Activated CD8-positive, alpha-beta memory T cell treated with anti-CD3 and anti-CD28 coated beads, Interleukin-2, amount 10 ng/mL, durations not matched to agents 7 days and 5 days (primary cell): ENCODE results near the gene HMBS. TPM values are rescaled to one million over a fixed set of nuclear protein-coding genes. Genes with fewer than 3 reads are reported as not detected.

ENCODE experiments used
- ATAC-seq: fragments of 150-1000 bp; cut with Tn5 transposase; one replicate; pipeline ENCODE4 v1.10.0; 2021; ENCODE audit warnings: moderate library complexity
- CTCF ChIA-PET: fragments of 350-600 bp; sonication (Branson Sonifier 250); formaldehyde crosslinking; loops from one replicate; lab custom pipeline; 2021; ENCODE audit warnings: antibody characterized with exemption; lab: Charles Lee
- DNase-seq: peaks from one replicate; pipeline ENCODE4 v3.0.0-alpha.2; 2020
- H3K27ac Mint-ChIP-seq: one replicate; pipeline ENCODE4 v1.8.0; 2021; ENCODE audit warnings: mild to moderate bottlenecking, mixed read lengths
- H3K27me3 Mint-ChIP-seq: one replicate; pipeline ENCODE4 v1.8.0; 2021; ENCODE audit warnings: mixed read lengths
- H3K36me3 Mint-ChIP-seq: one replicate; pipeline ENCODE4 v1.8.0; 2021; ENCODE audit warnings: mild to moderate bottlenecking, mixed read lengths
- H3K4me1 Mint-ChIP-seq: one replicate; pipeline ENCODE4 v1.8.0; 2021; ENCODE audit warnings: mixed read lengths
- H3K4me3 Mint-ChIP-seq: one replicate; pipeline ENCODE4 v1.8.0; 2021; ENCODE audit warnings: mild to moderate bottlenecking, moderate library complexity, mixed read lengths
- H3K9me3 Mint-ChIP-seq: one replicate; pipeline ENCODE4 v1.8.0; 2022; ENCODE audit warnings: low read depth, mixed read lengths
- total RNA-seq, 2 experiments: library from RNA; stranded (reverse); gene quantifications; one replicate each; pipeline ENCODE4 v1.2.3, GENCODE V29; 2021

The HMBS gene
- total RNA-seq, 2 experiments from 2014 or later = 26.6 to 36.7 TPM

DNA sequence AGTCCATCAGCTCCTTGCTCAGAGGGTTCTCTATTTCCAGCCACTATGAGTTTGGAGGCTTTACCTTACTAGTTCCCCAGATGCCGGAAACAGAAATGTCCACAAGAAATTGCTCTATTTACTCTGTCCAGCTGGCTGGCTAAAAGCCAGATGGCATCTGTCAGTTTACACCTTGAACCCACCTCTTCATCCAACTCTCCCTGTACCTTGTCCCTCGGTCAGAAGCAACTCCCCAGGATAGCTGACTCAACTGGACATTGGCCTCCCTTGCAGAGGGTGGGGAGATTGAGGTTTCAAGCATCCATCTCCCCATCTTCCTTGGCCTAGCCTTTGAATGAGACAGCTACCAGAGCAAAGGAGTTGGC is 24.2 kb downstream of the HMBS start:
- no peaks in the 10 kb centered on the region for H3K27me3 Mint-ChIP-seq
- H3K4me1 Mint-ChIP-seq = peaks cover 39% of the 10 kb centered on the region
- H3K36me3 Mint-ChIP-seq = peaks cover 24% of the 10 kb centered on the region
- CTCF ChIA-PET = interaction anchor here (0.5 to 1.5 kb wide), 13 partner anchors 9 to 273 kb away, joined by 3 to 7 read pairs (median 3); partner anchors contain the start of genes HINFP, NLRX1, USP2 and VPS11
- H3K9me3 Mint-ChIP-seq = no peaks in the 10 kb centered on the region
- H3K4me3 Mint-ChIP-seq = peak overlapping the region; percentile 80
- H3K27ac Mint-ChIP-seq = peak overlapping the region; percentile 70
- ATAC-seq (no peak), DNase-seq (no peak)

GRCh38 chr11:119109843-119110242 is 25.2 kb downstream of the HMBS start:
- H3K27ac Mint-ChIP-seq = peak overlapping the region; percentile 52
- CTCF ChIA-PET = interaction anchor here (0.8 to 1.5 kb wide), 6 partner anchors 10 to 214 kb away, joined by 3 to 7 read pairs (median 4); partner anchors contain the start of genes NLRX1 and VPS11
- no peak for DNase-seq
- peaks cover 30% of the 10 kb centered on the region for H3K36me3 Mint-ChIP-seq
- no peaks in the 10 kb centered on the region for H3K27me3 Mint-ChIP-seq
- H3K4me1 Mint-ChIP-seq = peaks cover 46% of the 10 kb centered on the region
- ATAC-seq = no peak
- no peaks in the 10 kb centered on the region for H3K9me3 Mint-ChIP-seq
- no peak overlapping the region for H3K4me3 Mint-ChIP-seq

DNA sequence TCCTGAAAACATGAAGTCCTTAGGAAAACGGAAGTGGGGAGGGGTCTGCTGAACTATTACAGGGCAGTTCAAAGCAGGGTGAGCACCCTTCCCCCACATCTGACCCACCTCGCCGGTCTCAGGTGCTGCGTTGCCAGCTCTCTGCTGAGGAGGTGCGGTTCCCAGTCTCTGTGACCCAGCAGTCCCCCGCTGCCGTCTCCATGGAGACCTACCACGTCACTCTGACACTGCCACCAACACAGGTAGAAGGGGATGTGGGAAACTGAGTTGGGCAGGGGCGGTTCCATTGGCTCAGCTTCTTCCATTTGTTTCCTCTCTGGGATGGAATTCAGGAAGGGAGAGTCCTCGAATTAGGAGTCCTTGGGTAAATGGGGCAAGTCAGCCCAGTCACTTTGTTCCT is 25.8 kb downstream of the HMBS start:
- Mint-ChIP-seq H3K9me3 (no peaks in the 10 kb centered on the region), H3K4me1 (peaks cover 50% of the 10 kb centered on the region), H3K27ac (peak overlapping the region; percentile 12), H3K4me3 (no peak overlapping the region), H3K27me3 (no peaks in the 10 kb centered on the region), H3K36me3 (peaks cover 34% of the 10 kb centered on the region)
- CTCF ChIA-PET = interaction anchor here (1.0 kb wide), 1 partner anchor 58 kb away, joined by 3 read pairs; the partner anchor contains the start of gene NLRX1
- no peak for DNase-seq
- ATAC-seq = no peak

GRCh38 chr11:119111361-119111925 is 26.8 kb downstream of the HMBS start:
- H3K27ac Mint-ChIP-seq = no peak overlapping the region
- ATAC-seq = no peak
- CTCF ChIA-PET = interaction anchor here (0.8 to 1.8 kb wide), 4 partner anchors 17 to 212 kb away, joined by 3 to 5 read pairs (median 4); partner anchors contain the start of genes NLRX1 and VPS11
- H3K27me3 Mint-ChIP-seq = no peaks in the 10 kb centered on the region
- no peaks in the 10 kb centered on the region for H3K9me3 Mint-ChIP-seq
- DNase-seq = no peak
- H3K4me1 Mint-ChIP-seq = peaks cover 50% of the 10 kb centered on the region
- peaks cover 41% of the 10 kb centered on the region for H3K36me3 Mint-ChIP-seq
- no peak overlapping the region for H3K4me3 Mint-ChIP-seq

GRCh38 chr11:119112314-119113020 is 27.8 kb downstream of the HMBS start:
- ATAC-seq (no peak), DNase-seq (no peak)
- Mint-ChIP-seq H3K4me3 (no peak overlapping the region), H3K4me1 (peaks cover 45% of the 10 kb centered on the region), H3K27ac (peak overlapping the region; percentile 40), H3K36me3 (peaks cover 47% of the 10 kb centered on the region), H3K9me3 (no peaks in the 10 kb centered on the region), H3K27me3 (no peaks in the 10 kb centered on the region)
- CTCF ChIA-PET = interaction anchor here (1.5 to 1.8 kb wide), 3 partner anchors 45 to 211 kb away, joined by 4 to 5 read pairs (median 4); partner anchors contain the start of genes NLRX1 and VPS11

DNA sequence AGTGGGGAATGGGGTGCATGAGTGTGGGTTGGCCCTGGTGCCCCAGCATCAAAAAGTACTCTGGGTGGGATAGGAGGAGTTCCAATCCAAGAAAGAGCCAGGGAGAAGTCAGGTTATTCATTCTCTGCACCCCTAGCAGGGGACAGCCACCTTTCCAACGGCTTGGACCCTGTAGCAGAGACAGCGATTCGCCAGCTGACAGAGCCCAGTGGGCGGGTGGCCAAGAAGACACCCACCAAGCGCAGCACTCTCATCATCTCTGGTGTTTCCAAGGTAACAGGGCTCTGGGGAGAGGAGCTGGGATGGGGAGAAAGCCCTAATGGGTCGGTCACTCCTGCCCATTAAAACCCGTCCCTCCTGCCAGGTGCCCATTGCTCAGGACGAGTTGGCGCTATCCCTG is 29.0 kb downstream of the HMBS start:
- Mint-ChIP-seq H3K27ac (no peak overlapping the region), H3K27me3 (no peaks in the 10 kb centered on the region), H3K9me3 (no peaks in the 10 kb centered on the region), H3K4me3 (no peak overlapping the region), H3K36me3 (peaks cover 49% of the 10 kb centered on the region), H3K4me1 (peaks cover 39% of the 10 kb centered on the region)
- DNase-seq (no peak), ATAC-seq (no peak)
- CTCF ChIA-PET = interaction anchor here (1.2 kb wide), 1 partner anchor 208 kb away, joined by 3 read pairs; no protein-coding TSS in a partner anchor

DNA sequence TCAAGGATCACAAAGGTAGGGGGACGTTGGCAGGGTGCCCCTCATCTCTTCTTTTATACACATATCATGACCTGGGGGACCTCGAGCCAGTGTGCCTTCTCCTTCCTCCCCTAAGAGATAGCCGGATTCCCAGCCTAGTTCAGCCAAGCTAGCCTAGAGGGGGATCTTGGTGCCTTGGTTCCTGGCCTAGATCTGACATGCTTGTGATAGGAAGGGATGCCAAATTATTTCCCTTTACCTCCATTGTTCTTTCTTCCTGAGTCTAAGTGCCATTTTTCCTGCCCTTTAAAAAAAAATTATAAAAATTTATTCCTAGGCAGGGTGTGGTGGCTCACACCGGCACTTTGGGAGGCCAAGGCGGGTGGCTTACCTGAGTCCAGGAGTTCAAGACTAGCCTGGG is 29.7 kb downstream of the HMBS start:
- Mint-ChIP-seq H3K27ac (peak overlapping the region; percentile 90), H3K4me1 (peaks cover 33% of the 10 kb centered on the region), H3K27me3 (no peaks in the 10 kb centered on the region), H3K4me3 (no peak overlapping the region), H3K9me3 (no peaks in the 10 kb centered on the region), H3K36me3 (peaks cover 49% of the 10 kb centered on the region)
- CTCF ChIA-PET = interaction anchor here (1.2 to 1.6 kb wide), 2 partner anchors 12 to 208 kb away, joined by 3 to 5 read pairs; no protein-coding TSS in a partner anchor
- no peak for ATAC-seq
- no peak for DNase-seq

GRCh38 chr11:119115484-119116234 is 31.0 kb downstream of the HMBS start:
- H3K36me3 Mint-ChIP-seq = peaks cover 44% of the 10 kb centered on the region

DNA sequence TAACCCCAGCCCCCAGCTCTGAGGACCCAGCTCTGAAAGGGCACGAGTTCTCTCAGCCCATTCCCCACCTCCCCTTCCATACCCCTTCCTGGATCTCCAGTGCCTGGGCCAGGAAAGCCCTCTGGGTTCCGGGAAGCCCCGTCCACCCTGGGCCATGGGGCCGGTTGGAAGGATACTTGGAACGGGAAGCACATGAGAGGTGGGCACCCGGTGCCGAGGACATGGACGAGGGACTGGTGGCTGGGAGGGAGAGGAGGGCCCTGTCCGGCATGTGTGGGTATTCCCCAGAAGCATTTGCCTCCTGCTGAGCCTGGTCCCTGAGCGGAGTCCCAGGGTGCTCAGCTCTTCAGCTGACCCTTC is 31.5 kb downstream of the HMBS start:
- Mint-ChIP-seq H3K27ac (peak overlapping the region; percentile 90), H3K36me3 (peaks cover 42% of the 10 kb centered on the region), H3K9me3 (no peaks in the 10 kb centered on the region), H3K27me3 (no peaks in the 10 kb centered on the region), H3K4me3 (no peak overlapping the region), H3K4me1 (peaks cover 32% of the 10 kb centered on the region)
- DNase-seq = no peak
- ATAC-seq = no peak
- CTCF ChIA-PET = interaction anchor here (0.9 to 1.6 kb wide), 5 partner anchors 9 to 88 kb away, joined by 3 to 5 read pairs (median 3); partner anchors contain the start of gene C2CD2L

More at GRCh38 chr11:119115484-119116234, 31.0 kb downstream of the HMBS start:
- ATAC-seq (peak; percentile 57), DNase-seq (peak; percentile 42)
- peaks cover 28% of the 10 kb centered on the region for H3K4me1 Mint-ChIP-seq
- H3K27me3 Mint-ChIP-seq = no peaks in the 10 kb centered on the region
- H3K9me3 Mint-ChIP-seq = no peaks in the 10 kb centered on the region
- H3K4me3 Mint-ChIP-seq = peak overlapping the region; percentile 58
- H3K27ac Mint-ChIP-seq = peak overlapping the region; percentile 90
- CTCF ChIA-PET = interaction anchor here (0.9 to 1.6 kb wide), 5 partner anchors 9 to 89 kb away, joined by 3 to 5 read pairs (median 3); partner anchors contain the start of gene C2CD2L

DNA sequence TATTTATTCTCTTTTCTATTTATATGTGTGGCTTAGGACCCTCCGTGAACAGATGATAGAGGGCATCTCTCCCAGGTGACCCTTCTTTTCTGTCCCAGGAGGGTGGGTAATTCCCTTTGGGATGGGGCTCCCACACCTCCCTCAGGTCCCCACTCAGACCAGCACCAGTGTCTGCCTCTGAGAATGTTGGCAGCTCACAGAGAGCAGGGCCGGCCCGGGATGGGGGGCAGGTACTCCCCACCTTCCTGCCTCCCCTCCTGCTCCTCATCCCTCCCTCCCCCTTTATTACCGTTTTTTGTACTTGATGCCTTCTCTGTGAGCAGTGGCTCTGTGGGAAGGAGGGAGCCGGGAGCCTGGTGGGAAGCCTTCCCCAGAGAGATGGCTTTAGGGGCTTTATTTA is 31.9 kb downstream of the HMBS start:
- DNase-seq (no peak), ATAC-seq (no peak)
- CTCF ChIA-PET = interaction anchor here (1.4 kb wide), 2 partner anchors 10 to 88 kb away, joined by 3 read pairs; partner anchors contain the start of gene C2CD2L
- Mint-ChIP-seq H3K4me3 (no peak overlapping the region), H3K27me3 (no peaks in the 10 kb centered on the region), H3K4me1 (peaks cover 32% of the 10 kb centered on the region), H3K9me3 (no peaks in the 10 kb centered on the region), H3K36me3 (peaks cover 39% of the 10 kb centered on the region), H3K27ac (peak overlapping the region; percentile 22)

GRCh38 chr11:119117004-119117706 is 32.5 kb downstream of the HMBS start:
- H3K9me3 Mint-ChIP-seq = no peaks in the 10 kb centered on the region
- peaks cover 35% of the 10 kb centered on the region for H3K4me1 Mint-ChIP-seq
- peaks cover 35% of the 10 kb centered on the region for H3K36me3 Mint-ChIP-seq
- CTCF ChIA-PET = no interaction called here
- no peaks in the 10 kb centered on the region for H3K27me3 Mint-ChIP-seq
- no peak overlapping the region for H3K27ac Mint-ChIP-seq
- DNase-seq (no peak), ATAC-seq (no peak)
- no peak overlapping the region for H3K4me3 Mint-ChIP-seq

GRCh38 chr11:119118227-119118626 is 33.5 kb downstream of the HMBS start:
- H3K36me3 Mint-ChIP-seq = peaks cover 32% of the 10 kb centered on the region
- peaks cover 43% of the 10 kb centered on the region for H3K4me1 Mint-ChIP-seq
- H3K27me3 Mint-ChIP-seq = no peaks in the 10 kb centered on the region
- no peak overlapping the region for H3K27ac Mint-ChIP-seq
- H3K4me3 Mint-ChIP-seq = no peak overlapping the region
- no peak for ATAC-seq
- CTCF ChIA-PET = interaction anchor here (0.8 to 1.2 kb wide), 5 partner anchors 9 to 220 kb away, joined by 3 to 5 read pairs (median 4); partner anchors contain the start of gene C2CD2L
- no peaks in the 10 kb centered on the region for H3K9me3 Mint-ChIP-seq
- no peak for DNase-seq
